Measurements from ENCODE around the gene ISL2. TPM values are rescaled to one million over a fixed set of nuclear protein-coding genes. Genes with fewer than 3 reads are reported as not detected.

The ISL2 gene
- polyA plus RNA-seq, 3 donors = 0.40 to 2.3 (median 0.52) TPM

- H3K4me3 Mint-ChIP-seq = no peak overlapping the region
- H4K20me1 ChIP-seq (ENCODE audit: insufficient read depth, low read length) = no peaks in the 10 kb centered on the region
These were observed 7.6 kb upstream of the ISL2 start for GRCh38 chr15:76328958-76329357.

GRCh38 chr15:76330080-76330680 lies 6.4 kb upstream of the ISL2 start:
- Histone ChIP-seq H2AFZ (ENCODE audit: insufficient read depth, low read depth, low read length, poor library complexity, severe bottlenecking) (no peak overlapping the region), H3K4me1 (ENCODE audit: control insufficient read depth in 1 of 2, insufficient read depth in 2 of 2, low read length in 2 of 2) (peaks cover 5 to 6% of the 10 kb centered on the region in 2 donors), H3K36me3 (replicated peaks in 1 of 2; ENCODE audit: control insufficient read depth in 1 of 2, insufficient read depth in 2 of 2, low read length in 2 of 2) (no peaks in the 10 kb centered on the region), H3K9ac (ENCODE audit: insufficient read depth, low read length, poor library complexity, severe bottlenecking) (no peak overlapping the region), H3K4me2 (replicated peaks; ENCODE audit: extremely low read depth, low read length, poor library complexity, severe bottlenecking) (no peak overlapping the region), H3K79me2 (ENCODE audit: insufficient read depth, low read length) (no peaks in the 10 kb centered on the region), H3K27ac (ENCODE audit: low read depth in 1 of 2, low read length in 2 of 2) (no peak overlapping the region), H3K9me3 (replicated peaks in 1 of 2; ENCODE audit: control insufficient read depth in 1 of 2, insufficient read depth in 1 of 2, low read length in 2 of 2) (peaks cover 0 to 10% of the 10 kb centered on the region in 2 donors), H3K4me3 (replicated peaks in 1 of 3; ENCODE audit: low read depth in 2 of 3, low read length in 3 of 3) (no peak overlapping the region), H4K20me1 (ENCODE audit: insufficient read depth, low read length) (no peaks in the 10 kb centered on the region), H3K27me3 (ENCODE audit: control insufficient read depth in 2 of 2, insufficient read depth in 2 of 2, low read length in 2 of 2) (peaks cover 21 to 63% of the 10 kb centered on the region in 2 donors)
- 68% methylated on average over 7 of the region's 7 CpGs for WGBS (ENCODE audit: insufficient coverage)
- peaks cover 49 to 71% (median 63%) of the 10 kb centered on the region in 3 donors for H3K27me3 Mint-ChIP-seq (ENCODE audit: low read depth in 3 of 3)
- peaks cover 0 to 4% of the 10 kb centered on the region in 2 donors for H3K36me3 Mint-ChIP-seq
- peak overlapping the region in 1 of 2 donors; percentile 16 for H3K4me3 Mint-ChIP-seq
- H3K9me3 Mint-ChIP-seq = peaks cover 0 to 13% (median 8%) of the 10 kb centered on the region in 7 donors
- intact Hi-C loops (cut with micrococcal nuclease) = no loop called here
- no peak overlapping the region for H3K27ac Mint-ChIP-seq
- peaks cover 8% of the 10 kb centered on the region for H3K4me1 Mint-ChIP-seq
- DNase-seq = peak in 1 of 3 donors; percentile 32
- TF ChIP-seq CTCF (IDR thresholded peaks at IDR 0.05) = peak; percentile 43

More at GRCh38 chr15:76328958-76329357, 7.6 kb upstream of the ISL2 start:
- Histone ChIP-seq H3K9me3 (replicated peaks in 1 of 2; ENCODE audit: control insufficient read depth in 1 of 2, insufficient read depth in 1 of 2, low read length in 2 of 2) (no peaks in the 10 kb centered on the region), H3K79me2 (ENCODE audit: insufficient read depth, low read length) (no peaks in the 10 kb centered on the region), H3K4me1 (ENCODE audit: control insufficient read depth in 1 of 2, insufficient read depth in 2 of 2, low read length in 2 of 2) (no peaks in the 10 kb centered on the region), H3K27ac (ENCODE audit: low read depth in 1 of 2, low read length in 2 of 2) (no peak overlapping the region), H3K36me3 (replicated peaks in 1 of 2; ENCODE audit: control insufficient read depth in 1 of 2, insufficient read depth in 2 of 2, low read length in 2 of 2) (no peaks in the 10 kb centered on the region), H3K4me2 (replicated peaks; ENCODE audit: extremely low read depth, low read length, poor library complexity, severe bottlenecking) (no peak overlapping the region), H3K4me3 (replicated peaks in 1 of 3; ENCODE audit: low read depth in 2 of 3, low read length in 3 of 3) (no peak overlapping the region), H3K27me3 (ENCODE audit: control insufficient read depth in 2 of 2, insufficient read depth in 2 of 2, low read length in 2 of 2) (peaks cover 14 to 59% of the 10 kb centered on the region in 2 donors), H3K9ac (ENCODE audit: insufficient read depth, low read length, poor library complexity, severe bottlenecking) (no peak overlapping the region), H2AFZ (ENCODE audit: insufficient read depth, low read depth, low read length, poor library complexity, severe bottlenecking) (no peak overlapping the region)
- Mint-ChIP-seq H3K27me3 (ENCODE audit: low read depth in 3 of 3) (peaks cover 44 to 65% (median 58%) of the 10 kb centered on the region in 3 donors), H3K4me1 (no peaks in the 10 kb centered on the region), H3K36me3 (peaks cover 0 to under 1% of the 10 kb centered on the region in 2 donors), H3K9me3 (peaks cover 0 to 2% (median 0%) of the 10 kb centered on the region in 7 donors), H3K27ac (no peak overlapping the region)
- no peak for TF ChIP-seq CTCF (IDR thresholded peaks at IDR 0.05)
- intact Hi-C loops (cut with micrococcal nuclease) = no loop called here
- DNase-seq = no peak
- WGBS (ENCODE audit: insufficient coverage) = 83% methylated on average over 4 of the region's 4 CpGs
